Measurements from ENCODE around the gene CEBPB.
A peak's percentile ranks its signal among the peaks of the same experiment; 100 is the strongest.

CEBPB gene

DNA sequence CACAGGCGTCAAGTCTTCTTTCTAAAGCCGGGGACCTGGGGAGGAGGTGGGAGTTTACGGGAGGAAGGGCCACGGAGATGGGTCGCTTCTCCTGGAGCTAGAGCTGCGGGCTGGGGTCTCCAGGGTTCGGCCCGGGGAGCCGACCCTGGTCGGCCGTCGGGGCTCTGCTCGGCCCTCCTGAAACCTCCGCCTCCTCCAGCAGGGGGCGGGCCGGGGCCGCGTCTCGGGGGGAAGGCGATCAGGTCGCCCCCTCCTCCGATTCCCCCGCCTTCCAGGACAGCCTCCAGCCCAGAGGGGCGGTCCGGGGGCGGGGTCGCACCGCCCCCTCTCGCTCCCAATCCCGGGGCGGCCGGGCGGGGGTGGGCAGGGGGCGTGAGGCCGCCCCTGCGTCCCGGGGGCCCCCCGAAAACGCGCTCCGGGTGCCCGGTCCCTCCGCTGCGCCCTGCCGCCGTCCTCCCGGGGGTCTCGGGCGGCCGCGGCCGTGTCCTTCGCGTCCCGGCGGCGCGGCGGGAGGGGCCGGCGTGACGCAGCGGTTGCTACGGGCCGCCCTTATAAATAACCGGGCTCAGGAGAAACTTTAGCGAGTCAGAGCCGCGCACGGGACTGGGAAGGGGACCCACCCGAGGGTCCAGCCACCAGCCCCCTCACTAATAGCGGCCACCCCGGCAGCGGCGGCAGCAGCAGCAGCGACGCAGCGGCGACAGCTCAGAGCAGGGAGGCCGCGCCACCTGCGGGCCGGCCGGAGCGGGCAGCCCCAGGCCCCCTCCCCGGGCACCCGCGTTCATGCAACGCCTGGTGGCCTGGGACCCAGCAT is at the start of gene CEBPB:
Gene CEBPB (plus strand): TSS at position 580 of the 814 bp plus-strand sequence. CDS start 204 bp downstream, at position 784.
- TF ChIP-seq ZFX (IDR thresholded peaks at IDR 0.05), result no peak
- TF ChIP-seq, protein P1, sequence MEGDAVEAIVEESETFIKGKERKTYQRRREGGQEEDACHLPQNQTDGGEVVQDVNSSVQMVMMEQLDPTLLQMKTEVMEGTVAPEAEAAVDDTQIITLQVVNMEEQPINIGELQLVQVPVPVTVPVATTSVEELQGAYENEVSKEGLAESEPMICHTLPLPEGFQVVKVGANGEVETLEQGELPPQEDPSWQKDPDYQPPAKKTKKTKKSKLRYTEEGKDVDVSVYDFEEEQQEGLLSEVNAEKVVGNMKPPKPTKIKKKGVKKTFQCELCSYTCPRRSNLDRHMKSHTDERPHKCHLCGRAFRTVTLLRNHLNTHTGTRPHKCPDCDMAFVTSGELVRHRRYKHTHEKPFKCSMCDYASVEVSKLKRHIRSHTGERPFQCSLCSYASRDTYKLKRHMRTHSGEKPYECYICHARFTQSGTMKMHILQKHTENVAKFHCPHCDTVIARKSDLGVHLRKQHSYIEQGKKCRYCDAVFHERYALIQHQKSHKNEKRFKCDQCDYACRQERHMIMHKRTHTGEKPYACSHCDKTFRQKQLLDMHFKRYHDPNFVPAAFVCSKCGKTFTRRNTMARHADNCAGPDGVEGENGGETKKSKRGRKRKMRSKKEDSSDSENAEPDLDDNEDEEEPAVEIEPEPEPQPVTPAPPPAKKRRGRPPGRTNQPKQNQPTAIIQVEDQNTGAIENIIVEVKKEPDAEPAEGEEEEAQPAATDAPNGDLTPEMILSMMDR (conservative IDR thresholded peaks at IDR 0.05), result peak; percentile 70
- H3K27ac ChIP-seq, result peak within 1 kb of the TSS; percentile 91

DNA sequence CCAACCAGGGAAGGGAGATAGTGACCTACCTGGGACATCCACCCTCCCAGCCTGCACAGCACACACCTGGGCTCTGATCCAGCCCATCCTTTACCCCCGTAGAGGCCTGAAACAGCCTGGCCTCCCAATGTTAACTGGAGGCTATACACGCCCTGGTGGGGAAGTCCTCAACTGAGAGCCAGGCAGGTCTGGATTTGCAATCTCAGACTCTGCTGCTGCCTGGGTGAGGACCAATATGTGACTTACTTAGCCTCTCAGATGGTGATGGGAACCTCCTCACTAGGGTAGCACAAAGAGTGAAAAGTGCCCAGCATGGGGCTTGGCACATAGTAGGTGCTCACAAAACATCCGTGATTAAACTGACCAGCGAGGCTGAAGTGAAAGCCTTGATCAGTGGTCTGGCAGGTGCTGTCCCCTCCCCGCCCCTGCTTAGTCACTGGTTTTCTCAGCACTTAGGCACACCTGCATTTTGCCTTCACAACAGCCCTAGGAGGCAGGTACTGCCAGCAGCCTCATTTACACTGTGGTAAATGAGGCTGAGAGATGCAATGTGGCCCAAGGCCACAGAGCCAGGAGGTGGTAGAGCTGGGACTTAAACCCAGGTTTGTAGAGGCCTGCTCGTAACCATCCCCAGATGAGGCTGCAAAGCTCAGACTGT is 49.5 kb upstream of the CEBPB start:
- H3K27ac ChIP-seq, result peak overlapping the region; percentile 53
- TF ChIP-seq ZFX (IDR thresholded peaks at IDR 0.05), result no peak
- TF ChIP-seq, protein P1 (conservative IDR thresholded peaks at IDR 0.05), result no peak

DNA sequence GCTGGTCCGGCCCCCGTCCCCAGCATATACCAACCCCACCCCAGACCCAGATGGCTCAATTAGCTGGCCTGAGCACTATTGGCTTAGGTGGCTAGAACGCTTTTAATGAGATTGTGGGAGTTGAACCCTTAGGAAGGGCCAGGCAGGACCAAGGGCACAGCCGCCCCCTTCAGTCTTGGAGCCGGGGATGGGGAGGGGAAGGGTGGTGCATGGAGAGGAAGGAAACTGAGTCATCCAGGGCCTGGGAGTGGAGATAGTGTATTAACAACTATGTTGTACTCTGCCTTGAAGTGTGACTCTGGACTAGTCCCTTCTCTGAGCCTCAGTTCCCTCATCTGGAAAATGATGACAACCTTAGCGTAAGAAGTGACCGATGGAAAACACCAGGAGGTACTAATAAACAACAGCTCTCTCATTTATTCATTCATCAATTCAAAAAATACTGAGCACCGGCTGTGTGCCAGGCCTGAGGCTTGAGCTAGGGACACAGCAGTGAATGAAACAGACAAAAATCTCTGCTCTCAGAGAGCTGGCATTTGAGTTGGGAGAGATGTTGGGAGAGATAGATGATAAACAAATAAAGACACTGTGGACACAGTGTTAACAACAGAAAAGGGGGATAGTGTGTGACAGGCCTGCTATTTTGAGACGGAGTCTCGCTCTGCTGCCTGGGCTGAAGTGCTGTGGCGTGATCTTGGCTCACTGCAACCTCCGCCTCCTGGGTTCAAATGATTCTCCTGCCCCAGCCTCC is 48.6 kb upstream of the CEBPB start:
- H3K27ac ChIP-seq, result peak overlapping the region; percentile 53
- no peak for TF ChIP-seq ZFX (IDR thresholded peaks at IDR 0.05)
- TF ChIP-seq, protein P1 (conservative IDR thresholded peaks at IDR 0.05), result no peak

DNA sequence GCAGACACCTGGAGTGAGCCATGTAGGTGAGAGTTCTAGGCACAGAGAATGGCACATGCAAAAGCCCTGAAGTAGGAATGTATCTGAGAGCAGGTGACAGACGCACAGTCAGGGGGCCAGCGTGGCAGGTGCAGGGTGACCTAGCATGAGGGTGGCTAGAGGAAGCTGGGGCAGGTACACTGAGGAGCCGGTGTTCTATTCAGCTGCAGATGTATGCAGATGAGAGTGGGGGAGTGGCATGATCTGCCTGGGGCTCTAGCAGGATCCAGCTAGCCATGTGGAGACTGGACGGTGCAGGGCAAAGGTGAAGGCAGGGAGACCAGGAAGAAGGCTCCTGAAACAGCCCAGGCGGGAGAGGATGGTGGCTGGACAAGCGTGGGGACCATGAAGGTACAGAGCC is 47.8 kb upstream of the CEBPB start:
- TF ChIP-seq ZFX (IDR thresholded peaks at IDR 0.05), result no peak
- TF ChIP-seq, protein P1 (conservative IDR thresholded peaks at IDR 0.05), result no peak

DNA sequence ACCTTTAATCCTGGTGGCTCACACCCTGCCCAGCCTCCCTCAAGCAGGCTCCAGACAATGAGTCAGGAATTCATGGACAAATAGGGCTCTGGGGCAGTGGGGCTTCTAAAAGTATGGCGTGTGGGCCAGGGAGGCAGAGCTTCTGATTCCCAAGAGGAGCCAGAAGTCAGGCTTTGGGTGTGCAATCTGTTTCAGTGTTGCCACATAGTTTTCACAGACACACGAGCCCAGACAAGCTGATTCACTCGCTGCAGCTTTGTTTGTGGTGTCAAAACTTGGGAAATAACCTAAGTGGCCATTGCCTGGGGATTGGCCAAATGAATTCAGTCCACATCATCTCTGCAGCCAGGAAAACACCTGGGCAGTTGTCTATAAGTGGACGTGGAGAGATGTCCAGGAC is 46.3 kb upstream of the CEBPB start:
- TF ChIP-seq ZFX (IDR thresholded peaks at IDR 0.05), result no peak
- TF ChIP-seq, protein P1 (conservative IDR thresholded peaks at IDR 0.05), result no peak
- H3K27ac ChIP-seq, result no peak overlapping the region

More for the DNA sequence above, 47.8 kb upstream of the CEBPB start:
- peak overlapping the region; percentile 53 for H3K27ac ChIP-seq

DNA sequence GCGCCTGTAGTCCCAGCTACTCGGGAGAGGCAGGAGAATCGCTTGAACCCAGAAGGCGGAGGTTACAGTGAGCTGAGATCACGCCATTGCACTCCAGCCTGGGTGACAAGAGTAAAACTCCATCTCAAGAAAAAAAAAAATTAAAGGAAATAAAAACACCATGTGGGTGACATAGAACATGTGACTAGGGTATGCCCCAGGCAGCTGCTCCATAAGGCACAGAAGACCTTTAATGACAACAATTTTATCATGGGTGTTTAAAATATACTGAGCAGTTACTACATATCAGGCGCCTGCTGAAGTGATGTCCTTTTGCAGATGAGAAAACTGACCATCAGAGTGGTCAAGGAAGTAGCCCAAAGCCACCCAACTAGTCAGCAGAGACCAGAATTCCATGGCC is 45.1 kb upstream of the CEBPB start:
- H3K27ac ChIP-seq, result no peak overlapping the region
- TF ChIP-seq, protein P1 (conservative IDR thresholded peaks at IDR 0.05), result no peak
- TF ChIP-seq ZFX (IDR thresholded peaks at IDR 0.05), result no peak
